ENCODE data around the gene SECTM1.
"Not testable (repeated sequence)": the region's sequence is repeated elsewhere in the genome, so short reads cannot be mapped to it uniquely, and the experiment has no call there.

The SECTM1 gene

DNA sequence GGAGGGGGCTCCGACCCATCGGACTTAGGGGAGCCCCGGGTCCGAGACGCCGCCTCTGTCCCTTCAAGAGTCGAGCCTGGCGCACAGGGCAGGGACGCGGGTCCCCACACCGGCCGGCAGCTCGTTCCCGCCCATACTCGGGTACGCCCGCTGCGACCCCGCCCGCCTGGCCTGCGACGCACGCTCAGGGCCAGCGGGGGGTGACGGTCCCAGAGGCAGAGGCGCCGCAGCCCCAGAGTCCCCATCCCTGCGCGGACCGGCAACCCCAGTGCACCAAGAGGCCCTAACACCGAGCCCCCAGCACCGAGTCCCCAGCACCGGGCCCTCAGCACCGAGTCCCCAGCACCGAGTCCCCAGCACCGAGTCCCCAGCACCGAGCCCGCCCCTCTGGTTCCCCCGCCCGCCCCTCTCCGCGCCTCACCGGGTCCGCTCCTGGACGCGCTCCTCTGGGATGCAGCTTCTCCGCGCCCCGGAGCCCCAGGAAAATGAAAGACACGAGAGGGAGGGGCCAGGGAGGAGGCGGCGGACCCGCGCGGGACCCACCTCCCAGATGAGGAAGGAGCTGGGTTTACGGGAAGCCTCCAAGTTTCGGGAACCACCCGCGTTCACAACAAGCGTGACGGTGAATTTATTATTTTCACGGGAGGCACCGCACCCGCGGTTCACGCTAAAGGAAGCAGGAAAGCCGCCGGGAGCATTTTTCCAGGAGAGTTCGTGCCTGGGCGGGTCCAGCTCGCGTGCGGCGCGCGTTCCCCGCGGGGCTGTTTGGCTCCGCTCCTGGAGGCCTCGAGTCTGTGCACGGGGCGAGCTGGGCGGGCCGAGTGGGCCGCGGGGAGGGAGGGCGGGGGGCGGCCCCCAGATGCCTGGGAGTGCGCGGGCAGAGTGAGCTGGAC is at the start of gene SECTM1:
TSS of gene SECTM1 (minus strand) at position 488 of the 893 bp plus-strand sequence. CDS start 6,526 bp downstream, outside the sequence.
- peak in 1 of 56 donors; percentile 42 for DNase-seq

DNA sequence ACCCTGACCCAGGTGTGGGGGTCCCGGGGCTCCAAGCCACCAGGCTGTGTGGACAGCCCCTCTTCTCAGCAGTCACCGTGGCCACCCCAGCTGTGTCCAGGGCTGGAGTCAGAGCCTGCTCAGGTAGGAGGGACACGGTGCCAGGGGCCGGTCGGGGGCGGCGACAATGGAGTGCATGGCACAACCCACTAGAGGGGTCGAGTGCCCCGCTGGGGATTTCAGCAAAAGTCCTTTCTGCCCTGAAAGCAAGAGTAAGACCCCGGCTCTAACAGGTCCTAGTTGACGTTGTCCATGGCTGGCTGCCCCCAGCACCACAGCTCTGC is 49.3 kb upstream of the SECTM1 start:
- no peak for DNase-seq

DNA sequence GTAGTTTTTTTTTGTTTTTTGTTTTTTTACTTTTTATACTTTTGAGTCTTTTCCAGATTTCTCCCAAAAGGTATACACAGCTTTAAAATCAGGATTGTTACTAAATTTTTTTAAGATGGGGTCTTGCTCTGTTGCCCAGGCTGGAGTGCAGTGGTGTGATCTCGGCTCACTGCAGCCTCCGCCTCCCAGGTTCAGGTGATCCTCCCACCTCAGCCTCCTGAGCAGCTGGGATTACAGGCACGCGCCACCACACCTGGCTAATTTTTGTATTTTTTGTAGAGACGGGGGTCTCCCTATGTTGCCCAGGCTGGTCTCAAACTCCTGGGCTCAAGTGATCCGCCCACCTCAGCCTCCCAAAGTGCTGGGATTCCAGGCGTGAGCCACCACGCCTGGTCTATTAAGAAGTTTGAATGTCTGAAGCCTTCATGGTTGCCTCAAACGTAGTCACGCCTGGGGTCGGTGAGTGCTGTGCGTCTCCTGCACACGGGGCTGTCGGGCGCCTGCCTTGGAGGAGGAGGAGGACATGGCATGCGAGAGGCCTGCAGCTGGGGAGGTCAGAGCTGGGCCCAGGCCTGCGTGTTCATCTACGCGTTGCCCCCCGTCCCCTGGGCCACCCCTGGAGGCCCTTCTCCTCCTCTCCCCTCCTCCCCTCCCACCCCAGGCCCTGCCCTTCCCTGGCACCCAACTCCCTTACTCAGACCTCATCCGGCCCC is 48.8 kb upstream of the SECTM1 start:
- DNase-seq, result not testable (repeated sequence)

DNA sequence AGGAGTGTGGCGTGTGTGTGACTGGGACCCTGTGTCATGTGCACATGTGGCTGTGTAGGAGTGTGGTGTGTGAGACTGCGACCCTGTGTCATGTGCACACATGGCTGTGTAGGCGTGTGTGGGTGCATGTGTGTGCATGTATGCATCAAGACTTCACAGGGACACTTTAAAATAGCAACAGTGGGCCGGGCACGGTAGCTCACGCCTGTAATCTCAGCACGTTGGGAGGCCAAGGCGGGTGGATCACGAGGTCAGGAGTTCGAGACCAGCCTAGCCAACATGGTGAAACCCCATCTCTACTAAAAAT is 48.1 kb upstream of the SECTM1 start:
- DNase-seq, result peak in 1 of 56 donors; percentile 35

DNA sequence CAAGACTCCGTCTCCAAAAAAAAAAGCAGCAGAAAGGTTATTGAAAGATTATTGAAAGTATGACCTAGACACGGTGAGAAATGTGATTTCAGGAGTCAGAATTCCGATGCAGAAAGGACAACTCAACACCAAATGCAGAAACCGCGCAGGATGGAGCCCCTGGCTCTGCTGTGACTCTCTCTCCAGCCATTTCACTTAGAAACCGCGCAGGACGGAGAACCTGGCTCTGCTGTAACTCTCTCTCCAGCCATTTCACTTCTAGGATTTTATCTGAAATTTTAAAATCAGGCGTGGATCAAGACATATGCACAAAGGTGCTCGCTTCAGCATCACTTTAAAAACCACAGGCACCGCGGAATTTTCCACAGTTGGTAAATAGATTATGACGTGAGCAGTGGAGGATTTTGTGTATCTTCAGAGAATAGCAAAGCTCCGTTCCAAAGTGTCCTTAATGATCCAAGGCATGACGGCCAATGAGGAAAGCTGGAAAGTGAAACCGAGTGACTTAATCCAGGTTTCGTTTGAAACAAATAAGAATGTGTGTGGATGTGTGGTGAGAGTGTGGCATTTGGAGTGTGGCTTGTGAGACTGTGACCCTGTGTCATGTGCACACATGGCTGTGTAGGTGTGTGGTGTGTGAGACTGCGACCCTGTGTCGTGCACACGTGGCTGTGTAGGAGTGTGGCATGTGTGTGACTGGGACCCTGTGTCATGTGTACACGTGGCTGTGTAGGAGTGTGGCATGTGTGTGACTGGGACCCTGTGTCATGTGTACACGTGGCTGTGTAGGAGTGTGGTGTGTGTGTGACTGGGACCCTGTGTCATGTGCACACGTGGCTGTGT is 47.5 kb upstream of the SECTM1 start:
- no peak for DNase-seq

DNA sequence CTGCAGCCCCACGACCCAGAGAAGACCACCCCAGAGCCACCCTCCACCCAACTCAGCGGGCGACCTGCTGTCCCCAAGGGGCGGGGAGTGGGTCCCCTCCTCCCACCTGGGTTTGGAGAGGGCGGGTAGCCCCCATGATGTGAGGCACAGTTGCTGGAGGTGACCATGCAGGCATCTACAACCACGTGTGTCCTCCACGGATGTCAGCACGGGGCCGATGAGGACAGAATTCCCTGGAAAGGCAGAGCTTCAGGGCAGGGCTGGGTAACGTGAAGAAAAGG is 45.1 kb upstream of the SECTM1 start:
- no peak for DNase-seq

DNA sequence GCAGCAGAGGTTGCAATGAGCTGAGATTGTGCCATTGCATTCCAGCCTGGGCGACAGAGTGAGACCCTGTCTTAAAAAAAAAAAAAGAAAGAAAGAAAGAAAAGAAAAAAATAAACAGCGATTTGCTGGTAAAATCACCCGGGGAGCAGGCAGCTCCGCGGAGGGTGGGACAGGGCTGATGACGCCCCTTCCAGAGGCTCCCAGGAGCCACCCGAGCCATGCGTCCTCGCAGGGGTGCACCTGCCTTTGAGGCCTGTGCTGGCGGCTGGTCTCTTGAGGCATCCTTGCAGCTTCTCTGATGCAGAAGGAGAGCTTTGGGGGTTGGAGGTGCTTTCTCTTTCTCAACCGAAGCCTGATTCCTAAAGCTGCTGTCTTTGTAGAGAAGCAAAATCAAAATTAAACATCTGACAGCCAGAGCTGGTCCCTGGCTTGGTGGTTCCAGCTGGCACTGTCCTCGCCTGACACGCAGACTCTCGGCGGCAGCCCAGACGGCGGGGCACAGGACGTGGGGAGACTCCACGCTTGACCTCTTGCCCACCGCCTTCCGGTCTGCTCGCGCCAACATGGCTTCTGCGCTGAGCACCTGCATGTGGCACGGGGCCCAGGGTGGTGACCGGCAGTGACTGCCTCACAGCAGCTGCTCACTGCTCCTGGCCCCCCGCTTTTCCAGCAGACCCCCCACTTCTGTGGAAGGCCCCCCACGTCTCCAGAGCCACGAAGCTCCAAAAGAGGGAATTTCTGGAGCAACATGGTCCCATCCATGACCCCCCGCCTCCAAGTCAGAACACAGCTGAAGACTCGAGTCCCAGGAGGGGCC is 44.6 kb upstream of the SECTM1 start:
- DNase-seq, result no peak

DNA sequence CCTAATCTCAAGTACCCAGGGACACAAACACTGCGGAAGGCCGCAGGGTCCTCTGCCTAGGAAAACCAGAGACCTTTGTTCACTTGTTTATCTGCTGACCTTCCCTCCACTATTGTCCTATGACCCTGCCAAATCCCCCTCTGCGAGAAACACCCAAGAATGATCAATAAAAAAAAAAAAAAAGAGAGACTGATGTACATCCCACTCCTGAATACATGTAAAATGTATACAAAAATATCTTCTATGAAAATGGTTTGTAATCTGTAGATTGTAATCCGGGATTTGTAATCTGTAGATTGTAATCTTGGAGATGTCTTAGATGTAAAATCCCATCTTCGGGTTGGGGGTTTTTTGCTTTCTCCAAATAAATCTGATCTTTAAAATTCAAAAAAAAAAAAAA is 43.7 kb upstream of the SECTM1 start:
- DNase-seq, result not testable (repeated sequence)

DNA sequence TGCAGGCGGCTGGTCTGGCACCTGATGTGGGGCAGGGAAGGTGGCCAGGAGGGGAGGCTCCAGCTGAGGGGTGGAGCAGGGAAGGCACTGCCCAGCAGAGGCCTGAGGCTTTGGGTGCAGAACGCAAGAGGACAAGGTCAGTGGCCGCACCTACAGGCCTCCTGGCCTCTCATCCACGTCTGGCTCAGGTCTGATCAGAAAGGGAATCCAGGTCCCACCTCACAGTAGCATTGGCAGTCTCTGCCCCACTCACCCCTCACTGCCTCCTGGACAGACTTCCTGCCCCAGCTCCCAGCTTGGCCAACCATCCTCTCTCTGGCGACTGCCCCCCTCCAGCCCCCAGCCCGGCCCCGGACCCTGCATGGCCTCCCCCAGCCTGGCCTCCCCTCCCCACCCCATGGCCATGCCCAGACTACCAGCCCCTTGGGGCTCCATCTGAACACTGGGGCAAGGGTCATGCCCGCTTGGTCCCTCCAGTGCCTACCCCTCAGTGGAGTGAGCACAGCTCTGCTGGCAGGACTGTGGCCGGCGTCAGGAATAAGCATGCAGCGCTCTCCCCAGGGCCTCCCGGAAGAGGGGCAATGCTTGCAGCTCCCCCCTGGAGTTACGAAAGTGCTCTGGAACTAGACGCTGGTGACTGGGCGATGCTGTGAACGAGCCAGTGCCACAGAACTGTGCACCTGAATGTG is 42.6 kb upstream of the SECTM1 start:
- DNase-seq, result no peak

DNA sequence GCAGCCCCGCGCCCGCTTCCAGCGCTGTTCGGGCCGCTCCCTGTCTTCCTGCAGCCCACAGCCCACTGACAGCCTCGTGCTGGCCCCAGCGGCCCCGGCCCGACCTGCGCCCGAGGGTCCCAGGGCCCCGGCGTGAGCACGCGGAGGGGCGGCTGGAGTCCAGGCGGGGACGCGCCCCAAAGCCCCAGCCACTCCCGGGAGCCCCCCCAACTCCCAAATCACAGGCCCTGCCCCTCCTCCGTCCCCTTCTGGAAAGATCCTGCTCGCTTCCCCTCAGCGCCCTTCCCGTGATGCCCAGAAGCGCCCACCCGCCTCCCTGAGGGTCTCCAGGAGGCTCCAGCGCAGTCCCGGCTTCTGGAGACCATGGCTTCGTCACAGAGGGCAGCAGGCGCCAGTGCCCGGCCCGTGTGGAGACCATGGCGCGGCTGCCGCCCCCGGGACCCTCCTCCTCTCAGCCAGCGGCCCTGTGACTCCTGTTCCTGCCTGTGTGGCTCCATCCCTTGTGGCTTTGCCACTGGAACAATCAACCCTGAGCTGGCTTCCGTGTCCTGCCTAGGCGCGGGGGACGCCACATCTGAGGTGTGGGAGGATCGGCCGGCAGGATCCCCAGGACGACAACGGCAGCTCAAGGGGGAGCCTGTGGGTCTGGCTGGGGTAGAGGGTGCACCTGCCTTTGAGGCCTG is 41.9 kb upstream of the SECTM1 start:
- no peak for DNase-seq

DNA sequence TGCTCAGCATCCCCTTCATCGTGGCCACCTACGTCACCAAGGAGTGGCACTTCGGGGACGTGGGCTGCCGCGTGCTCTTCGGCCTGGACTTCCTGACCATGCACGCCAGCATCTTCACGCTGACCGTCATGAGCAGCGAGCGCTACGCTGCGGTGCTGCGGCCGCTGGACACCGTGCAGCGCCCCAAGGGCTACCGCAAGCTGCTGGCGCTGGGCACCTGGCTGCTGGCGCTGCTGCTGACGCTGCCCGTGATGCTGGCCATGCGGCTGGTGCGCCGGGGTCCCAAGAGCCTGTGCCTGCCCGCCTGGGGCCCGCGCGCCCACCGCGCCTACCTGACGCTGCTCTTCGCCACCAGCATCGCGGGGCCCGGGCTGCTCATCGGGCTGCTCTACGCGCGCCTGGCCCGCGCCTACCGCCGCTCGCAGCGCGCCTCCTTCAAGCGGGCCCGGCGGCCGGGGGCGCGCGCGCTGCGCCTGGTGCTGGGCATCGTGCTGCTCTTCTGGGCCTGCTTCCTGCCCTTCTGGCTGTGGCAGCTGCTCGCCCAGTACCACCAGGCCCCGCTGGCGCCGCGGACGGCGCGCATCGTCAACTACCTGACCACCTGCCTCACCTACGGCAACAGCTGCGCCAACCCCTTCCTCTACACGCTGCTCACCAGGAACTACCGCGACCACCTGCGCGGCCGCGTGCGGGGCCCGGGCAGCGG is 41.2 kb upstream of the SECTM1 start:
- no peak for DNase-seq

DNA sequence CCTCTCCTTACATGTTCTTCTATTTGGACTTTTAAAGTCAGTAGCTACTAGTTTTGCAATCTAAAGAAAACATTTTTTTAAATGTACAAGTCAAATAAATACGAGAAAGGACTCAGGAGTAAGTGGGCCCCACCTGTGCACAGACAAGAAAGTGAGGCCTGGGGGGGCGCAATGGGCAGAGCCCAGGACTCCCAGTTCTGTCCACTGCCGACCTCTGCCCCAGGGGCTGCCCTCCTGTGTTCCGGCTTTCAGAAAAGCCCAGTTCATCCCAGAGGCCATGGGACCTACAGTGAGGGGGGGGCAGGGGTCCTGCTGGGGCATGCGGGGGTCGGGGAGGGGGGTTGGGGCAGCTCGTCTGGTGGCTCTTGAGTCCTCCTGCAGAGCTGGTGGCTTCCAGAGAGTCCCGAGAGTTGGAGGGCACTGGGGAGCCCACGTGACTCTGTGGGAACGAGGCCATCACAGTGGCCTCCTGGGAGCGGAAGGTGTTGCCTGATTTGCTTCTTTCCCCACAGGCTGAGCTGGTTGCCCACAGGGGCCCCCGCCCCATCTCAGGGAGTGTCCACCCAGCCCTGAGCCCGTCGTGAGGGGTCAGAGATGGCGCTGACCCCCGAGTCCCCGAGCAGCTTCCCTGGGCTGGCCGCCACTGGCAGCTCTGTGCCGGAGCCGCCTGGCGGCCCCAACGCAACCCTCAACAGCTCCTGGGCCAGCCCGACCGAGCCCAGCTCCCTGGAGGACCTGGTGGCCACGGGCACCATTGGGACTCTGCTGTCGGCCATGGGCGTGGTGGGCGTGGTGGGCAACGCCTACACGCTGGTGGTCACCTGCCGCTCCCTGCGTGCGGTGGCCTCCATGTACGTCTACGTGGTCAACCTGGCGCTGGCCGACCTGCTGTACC is 40.4 kb upstream of the SECTM1 start:
- no peak for DNase-seq

DNA sequence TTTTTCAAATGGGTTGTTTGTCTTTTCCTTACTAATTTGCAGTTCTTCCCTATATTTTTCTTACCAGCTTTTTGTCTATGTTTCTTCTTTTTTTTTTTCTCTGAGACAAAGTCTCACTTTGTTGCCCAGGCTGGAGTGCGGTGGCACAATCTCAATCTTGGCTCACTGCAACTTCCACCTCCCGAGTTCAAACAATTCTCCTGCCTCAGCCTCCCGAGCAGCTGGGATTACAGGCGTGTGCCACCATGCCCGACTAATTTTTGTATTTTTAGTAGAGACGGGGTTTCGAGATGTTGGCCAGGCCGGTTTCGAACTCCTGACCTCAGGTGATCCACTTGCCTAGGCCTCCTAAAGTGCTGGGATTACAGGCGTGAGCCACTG is 39.5 kb upstream of the SECTM1 start:
- not testable (repeated sequence) for DNase-seq

DNA sequence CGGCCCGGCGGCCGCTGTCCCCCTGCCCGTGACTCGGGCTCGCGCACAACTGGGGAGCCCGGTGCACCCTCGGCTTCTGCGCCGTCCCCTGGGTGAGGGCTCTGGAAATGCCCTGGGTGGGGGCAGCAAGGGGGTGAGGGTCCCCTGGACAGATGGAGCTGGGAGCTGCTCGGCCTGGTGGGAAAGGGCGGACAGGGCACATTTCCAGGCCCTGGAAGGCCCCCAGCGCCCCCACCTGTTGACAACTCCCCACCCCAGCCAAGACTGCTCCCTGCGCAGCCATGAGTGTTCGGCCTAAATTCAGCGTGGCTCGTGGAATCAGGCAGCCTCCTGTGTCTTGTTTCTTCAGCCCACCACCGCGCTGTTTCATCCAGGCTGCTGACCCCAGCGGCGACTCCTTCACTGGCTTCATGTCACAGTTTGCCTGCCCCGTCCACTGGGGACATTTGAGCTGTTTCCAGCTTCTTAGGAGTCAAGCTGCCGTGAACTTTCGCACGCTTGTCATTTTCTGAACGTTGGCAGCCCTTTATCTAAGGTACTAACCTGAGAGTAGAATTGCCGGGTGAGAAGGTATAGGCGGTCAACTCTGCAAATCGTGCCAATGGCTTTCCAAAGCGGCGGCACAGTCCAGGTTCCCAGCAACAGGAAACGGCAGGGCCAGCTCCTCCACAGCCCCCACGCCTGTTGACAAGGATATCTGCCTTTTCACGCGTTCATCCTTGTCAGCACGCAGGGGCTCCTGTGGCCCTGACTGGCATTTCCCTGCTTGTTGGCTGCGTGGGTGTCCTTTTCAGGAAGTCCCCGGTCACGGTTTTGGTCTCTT is 38.9 kb upstream of the SECTM1 start:
- no peak for DNase-seq

DNA sequence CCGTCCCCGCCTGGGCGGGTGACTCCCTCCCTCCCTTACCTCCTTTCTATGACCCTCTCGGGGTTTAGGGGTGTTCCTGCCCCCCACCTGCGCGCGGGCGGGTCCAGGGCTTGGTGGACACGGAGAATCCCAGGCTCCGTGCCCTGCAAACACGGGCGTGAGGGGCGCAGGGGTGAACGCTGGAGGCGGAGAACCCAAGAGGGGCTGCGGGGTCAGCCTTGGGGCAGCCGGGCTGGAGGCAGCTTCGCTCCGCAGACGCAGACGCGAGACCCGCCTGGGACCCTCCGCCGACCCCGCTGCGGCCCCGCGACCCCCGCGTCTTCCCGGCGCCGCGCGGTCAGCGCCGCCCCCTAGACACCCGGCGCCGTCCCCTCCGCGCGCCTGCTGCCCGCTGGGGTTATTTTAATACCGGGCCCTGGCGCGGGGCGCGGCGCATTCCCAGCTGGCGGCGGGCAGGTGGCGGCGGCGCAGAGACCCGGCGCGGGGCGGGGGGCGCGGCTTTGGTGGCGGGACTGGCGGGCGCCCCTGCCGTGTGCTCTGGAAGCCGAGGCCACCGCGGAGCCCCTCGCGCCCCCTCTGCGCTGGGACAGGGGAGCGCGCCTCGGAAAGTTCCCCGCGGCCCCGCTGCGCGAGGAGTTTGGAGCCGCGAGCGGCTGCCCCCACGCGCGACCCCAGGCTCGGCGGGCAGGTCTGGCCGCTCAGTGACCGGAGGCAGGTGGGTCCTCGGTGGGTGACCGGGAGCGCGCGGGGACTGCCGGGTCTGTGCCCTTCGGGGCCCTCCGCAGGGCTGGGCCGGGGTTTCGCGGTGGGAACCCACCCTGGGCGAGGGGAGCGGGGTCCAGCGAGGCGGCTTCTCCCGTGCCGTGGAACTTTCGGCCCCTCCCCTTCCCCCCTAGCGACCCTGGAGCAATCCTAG is 38.0 kb upstream of the SECTM1 start, which contains the start of gene UTS2R:
TSS of gene UTS2R (plus strand) at position 433 of the 916 bp plus-strand sequence. CDS start 2,560 bp downstream, outside the sequence.
- DNase-seq, result no peak

Data from amygdala (tissue), 56 donors.